ENCODE results near the gene IL31.

- TF ChIP-seq, protein P1, sequence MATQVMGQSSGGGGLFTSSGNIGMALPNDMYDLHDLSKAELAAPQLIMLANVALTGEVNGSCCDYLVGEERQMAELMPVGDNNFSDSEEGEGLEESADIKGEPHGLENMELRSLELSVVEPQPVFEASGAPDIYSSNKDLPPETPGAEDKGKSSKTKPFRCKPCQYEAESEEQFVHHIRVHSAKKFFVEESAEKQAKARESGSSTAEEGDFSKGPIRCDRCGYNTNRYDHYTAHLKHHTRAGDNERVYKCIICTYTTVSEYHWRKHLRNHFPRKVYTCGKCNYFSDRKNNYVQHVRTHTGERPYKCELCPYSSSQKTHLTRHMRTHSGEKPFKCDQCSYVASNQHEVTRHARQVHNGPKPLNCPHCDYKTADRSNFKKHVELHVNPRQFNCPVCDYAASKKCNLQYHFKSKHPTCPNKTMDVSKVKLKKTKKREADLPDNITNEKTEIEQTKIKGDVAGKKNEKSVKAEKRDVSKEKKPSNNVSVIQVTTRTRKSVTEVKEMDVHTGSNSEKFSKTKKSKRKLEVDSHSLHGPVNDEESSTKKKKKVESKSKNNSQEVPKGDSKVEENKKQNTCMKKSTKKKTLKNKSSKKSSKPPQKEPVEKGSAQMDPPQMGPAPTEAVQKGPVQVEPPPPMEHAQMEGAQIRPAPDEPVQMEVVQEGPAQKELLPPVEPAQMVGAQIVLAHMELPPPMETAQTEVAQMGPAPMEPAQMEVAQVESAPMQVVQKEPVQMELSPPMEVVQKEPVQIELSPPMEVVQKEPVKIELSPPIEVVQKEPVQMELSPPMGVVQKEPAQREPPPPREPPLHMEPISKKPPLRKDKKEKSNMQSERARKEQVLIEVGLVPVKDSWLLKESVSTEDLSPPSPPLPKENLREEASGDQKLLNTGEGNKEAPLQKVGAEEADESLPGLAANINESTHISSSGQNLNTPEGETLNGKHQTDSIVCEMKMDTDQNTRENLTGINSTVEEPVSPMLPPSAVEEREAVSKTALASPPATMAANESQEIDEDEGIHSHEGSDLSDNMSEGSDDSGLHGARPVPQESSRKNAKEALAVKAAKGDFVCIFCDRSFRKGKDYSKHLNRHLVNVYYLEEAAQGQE (IDR thresholded peaks at IDR 0.05; ENCODE audit: insufficient read depth in 1 of 2, low read depth in 2 of 2, low read length in 2 of 2), result no peak
- TF ChIP-seq POLR2AphosphoS5 (IDR thresholded peaks at IDR 0.05; ENCODE audit: low read depth, low read length), result no peak
- TF ChIP-seq TAF1 (IDR thresholded peaks at IDR 0.05; ENCODE audit: borderline replicate concordance, insufficient read depth, low read length), result no peak
- no peak for TF ChIP-seq SIN3A (IDR thresholded peaks at IDR 0.05; ENCODE audit: borderline replicate concordance, insufficient read depth, low read length)
These were observed 18.4 kb upstream of the IL31 start for GRCh38 chr12:122192441-122192840.

Data from PFSK-1 (cell line).